Smooth muscle cell (in vitro differentiated cells): ENCODE results near the gene CAMK2A. TPM values are rescaled to one million over a fixed set of nuclear protein-coding genes. Genes with fewer than 3 reads are reported as not detected.

Source experiments
- DNase-seq: peaks from one replicate; lab custom pipeline; 2025; ENCODE audit not compliant: unreplicated experiment; lab: John Stamatoyannopoulos, UW
- H2AFZ ChIP-seq: fragments of 200-600 bp; sonication (generic); 2 replicates; pipeline ENCODE4 v1.6.0; 2016; ENCODE audit warnings: antibody characterized with exemption, low read depth, mild to moderate bottlenecking
- H3F3A ChIP-seq: fragments of 200-600 bp; sonication (generic); 2 replicates; pipeline ENCODE4 v1.6.0; 2017; ENCODE audit warnings: antibody characterized with exemption, low read depth
- H3K27ac ChIP-seq: fragments of 200-600 bp; sonication (generic); 2 replicates; pipeline ENCODE4 v1.5.1; 2016; ENCODE audit warnings: low read depth, mild to moderate bottlenecking
- H3K27me3 ChIP-seq: fragments of 200-600 bp; sonication (generic); 2 replicates; pipeline ENCODE4 v1.6.1; 2016; ENCODE audit warnings: low read depth, mild to moderate bottlenecking
- H3K36me3 ChIP-seq: fragments of 200-600 bp; sonication (generic); 2 replicates; pipeline ENCODE4 v1.5.1; 2016; ENCODE audit warnings: low read depth
- H3K4me1 ChIP-seq: fragments of 200-600 bp; sonication (generic); 2 replicates; pipeline ENCODE4 v1.5.1; 2016; ENCODE audit warnings: low read depth
- H3K4me2 ChIP-seq: fragments of 200-600 bp; sonication (generic); 2 replicates; pipeline ENCODE4 v1.6.0; 2016; ENCODE audit warnings: mild to moderate bottlenecking
- H3K4me3 ChIP-seq: fragments of 200-600 bp; sonication (generic); 2 replicates; pipeline ENCODE4 v1.5.1; 2016; ENCODE audit warnings: mild to moderate bottlenecking
- H3K79me2 ChIP-seq: fragments of 200-600 bp; sonication (generic); 2 replicates; pipeline ENCODE4 v1.6.0; 2016; ENCODE audit warnings: low read depth, mild to moderate bottlenecking
- H3K9ac ChIP-seq: fragments of 200-600 bp; sonication (generic); 2 replicates; pipeline ENCODE4 v1.6.0; 2016; ENCODE audit warnings: low read depth
- H3K9me3 ChIP-seq: fragments of 200-600 bp; sonication (generic); replicated peaks from 2 replicates; pipeline ENCODE4 v1.5.1; 2016; ENCODE audit warnings: low read depth
- H4K20me1 ChIP-seq: fragments of 200-600 bp; sonication (generic); 2 replicates; pipeline ENCODE4 v1.6.0; 2016; ENCODE audit warnings: low read depth
- WGBS: methylation state at CpG from one replicate; pipeline ENCODE4 v1.1.7; 2016; ENCODE audit warnings: low lambda C conversion rate; 5-methylcytosine and 5-hydroxymethylcytosine counted together
- polyA plus RNA-seq: library from polyadenylated mRNA; unstranded; fragments of >200 nt; fragmentation: Nextera tagmentation; extraction: Ambion mirVana; gene quantifications from 2 replicates; pipeline ENCODE4 v1.2.1, GENCODE V29; 2016
- total RNA-seq: library from RNA; depleted of rRNA; stranded (reverse); fragments of >200 nt; gene quantifications from 2 replicates; pipeline ENCODE4 v1.2.3, GENCODE V29; 2014
- TF ChIP-seq, protein P1 (sequence below): fragments of 200-600 bp; sonication (generic); IDR thresholded peaks from 2 replicates; pipeline ENCODE4 v1.5.1; 2017; ENCODE audit warnings: borderline replicate concordance, mild to moderate bottlenecking, antibody characterized with exemption; ENCODE audit not compliant: insufficient read depth, poor library complexity, severe bottlenecking

CAMK2A gene
- total and polyA plus RNA-seq, 2 experiments from 2014 or later, result 0.83 to 1.6 TPM

GRCh38 chr5:150236981-150237754 is 52.4 kb downstream of the CAMK2A start:
- no peak overlapping the region for H3K27ac ChIP-seq
- H3F3A ChIP-seq, result no peaks in the 10 kb centered on the region
- no peak for DNase-seq
- 93% methylated on average over 15 of the region's 15 CpGs for WGBS
- H3K9ac ChIP-seq, result no peak overlapping the region
- H3K4me2 ChIP-seq, result no peak overlapping the region
- H3K4me3 ChIP-seq, result no peak overlapping the region
- H3K36me3 ChIP-seq, result no peaks in the 10 kb centered on the region
- no peak overlapping the region for H2AFZ ChIP-seq
- TF ChIP-seq, protein P1, sequence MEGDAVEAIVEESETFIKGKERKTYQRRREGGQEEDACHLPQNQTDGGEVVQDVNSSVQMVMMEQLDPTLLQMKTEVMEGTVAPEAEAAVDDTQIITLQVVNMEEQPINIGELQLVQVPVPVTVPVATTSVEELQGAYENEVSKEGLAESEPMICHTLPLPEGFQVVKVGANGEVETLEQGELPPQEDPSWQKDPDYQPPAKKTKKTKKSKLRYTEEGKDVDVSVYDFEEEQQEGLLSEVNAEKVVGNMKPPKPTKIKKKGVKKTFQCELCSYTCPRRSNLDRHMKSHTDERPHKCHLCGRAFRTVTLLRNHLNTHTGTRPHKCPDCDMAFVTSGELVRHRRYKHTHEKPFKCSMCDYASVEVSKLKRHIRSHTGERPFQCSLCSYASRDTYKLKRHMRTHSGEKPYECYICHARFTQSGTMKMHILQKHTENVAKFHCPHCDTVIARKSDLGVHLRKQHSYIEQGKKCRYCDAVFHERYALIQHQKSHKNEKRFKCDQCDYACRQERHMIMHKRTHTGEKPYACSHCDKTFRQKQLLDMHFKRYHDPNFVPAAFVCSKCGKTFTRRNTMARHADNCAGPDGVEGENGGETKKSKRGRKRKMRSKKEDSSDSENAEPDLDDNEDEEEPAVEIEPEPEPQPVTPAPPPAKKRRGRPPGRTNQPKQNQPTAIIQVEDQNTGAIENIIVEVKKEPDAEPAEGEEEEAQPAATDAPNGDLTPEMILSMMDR, result no peak
- H4K20me1 ChIP-seq, result no peaks in the 10 kb centered on the region
- H3K79me2 ChIP-seq, result no peaks in the 10 kb centered on the region
- no peaks in the 10 kb centered on the region for H3K27me3 ChIP-seq
- H3K4me1 ChIP-seq, result peaks cover 3% of the 10 kb centered on the region
- no peaks in the 10 kb centered on the region for H3K9me3 ChIP-seq

DNA sequence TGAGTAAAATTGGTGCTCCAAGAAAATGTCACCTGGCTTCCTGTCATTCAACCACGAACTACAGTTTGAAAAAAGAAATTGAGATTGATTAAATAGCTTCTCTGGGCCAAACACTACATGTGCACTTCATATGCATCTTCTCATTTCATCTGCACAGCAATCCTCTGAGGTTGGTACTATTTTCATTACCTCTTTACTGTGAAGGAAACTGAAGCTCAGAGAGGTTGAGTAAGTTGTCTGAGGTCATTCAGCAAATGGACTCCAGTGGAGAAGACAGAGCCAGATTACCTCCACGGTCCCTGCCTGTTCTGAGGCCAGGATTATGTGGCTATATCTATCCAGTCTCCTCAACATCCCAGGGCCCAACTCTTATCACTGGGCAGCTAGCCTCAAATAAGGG is 53.3 kb downstream of the CAMK2A start:
- Histone ChIP-seq H3K79me2 (no peaks in the 10 kb centered on the region), H3K4me1 (no peaks in the 10 kb centered on the region), H3K9ac (no peak overlapping the region), H3K9me3 (no peaks in the 10 kb centered on the region), H3K36me3 (no peaks in the 10 kb centered on the region), H3K27me3 (no peaks in the 10 kb centered on the region), H3K27ac (no peak overlapping the region), H3K4me2 (no peak overlapping the region), H4K20me1 (no peaks in the 10 kb centered on the region), H3K4me3 (no peak overlapping the region), H2AFZ (no peak overlapping the region), H3F3A (no peaks in the 10 kb centered on the region)
- no peak for DNase-seq
- TF ChIP-seq, protein P1, result no peak
- 84% methylated on average over 2 of the region's 2 CpGs for WGBS

GRCh38 chr5:150235500-150235854 is 54.1 kb downstream of the CAMK2A start:
- no peaks in the 10 kb centered on the region for H3K4me1 ChIP-seq
- no peak for DNase-seq
- H3F3A ChIP-seq, result no peaks in the 10 kb centered on the region
- TF ChIP-seq, protein P1, result no peak
- no peaks in the 10 kb centered on the region for H3K36me3 ChIP-seq
- H3K27me3 ChIP-seq, result no peaks in the 10 kb centered on the region
- no peak overlapping the region for H2AFZ ChIP-seq
- H3K9ac ChIP-seq, result no peak overlapping the region
- no peaks in the 10 kb centered on the region for H3K9me3 ChIP-seq
- H4K20me1 ChIP-seq, result no peaks in the 10 kb centered on the region
- H3K4me3 ChIP-seq, result no peak overlapping the region
- no peak overlapping the region for H3K27ac ChIP-seq
- 83% methylated on average over 5 of the region's 5 CpGs for WGBS
- no peak overlapping the region for H3K4me2 ChIP-seq
- no peaks in the 10 kb centered on the region for H3K79me2 ChIP-seq
